ENCODE results near the gene ARHGEF33. TPM values are rescaled to one million over a fixed set of nuclear protein-coding genes. Genes with fewer than 3 reads are reported as not detected.

ARHGEF33 gene
- total RNA-seq, 1 experiment from 2014 or later = 0.04 TPM

DNA sequence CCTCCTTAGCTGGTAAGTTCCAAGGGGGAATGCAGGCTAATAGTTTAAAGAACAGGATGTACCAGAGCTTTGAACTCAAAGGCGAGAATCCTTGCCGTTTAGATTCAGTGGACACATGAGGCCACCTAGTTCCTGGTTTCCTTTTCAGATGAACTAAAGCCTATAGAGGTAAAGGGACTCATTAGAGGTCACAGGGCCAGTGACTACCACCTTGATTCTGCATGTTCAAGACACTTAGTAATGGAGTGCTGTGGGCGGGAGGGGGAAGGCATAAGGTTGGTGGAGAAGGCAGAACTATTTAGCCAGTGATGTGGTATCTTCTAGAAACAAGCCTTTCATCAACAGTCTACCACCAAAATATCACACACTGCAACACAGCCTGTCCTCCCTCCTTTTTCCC, 47.9 kb downstream of the ARHGEF33 start:
- H3K27ac ChIP-seq (ENCODE audit: low read length) = no peak overlapping the region
- H3K9me3 ChIP-seq (ENCODE audit: low read length) = no peaks in the 10 kb centered on the region
- no peak for DNase-seq
- peaks cover 11% of the 10 kb centered on the region; the same call in 1 of the 2 replicates for H3K4me1 ChIP-seq (ENCODE audit: insufficient read depth, low read length)
- no peak overlapping the region for H2AFZ ChIP-seq (ENCODE audit: low read length)
- H3K4me2 ChIP-seq (ENCODE audit: low read length) = no peak overlapping the region
- no peaks in the 10 kb centered on the region for H4K20me1 ChIP-seq (ENCODE audit: low read length)
- TF ChIP-seq, protein P1, sequence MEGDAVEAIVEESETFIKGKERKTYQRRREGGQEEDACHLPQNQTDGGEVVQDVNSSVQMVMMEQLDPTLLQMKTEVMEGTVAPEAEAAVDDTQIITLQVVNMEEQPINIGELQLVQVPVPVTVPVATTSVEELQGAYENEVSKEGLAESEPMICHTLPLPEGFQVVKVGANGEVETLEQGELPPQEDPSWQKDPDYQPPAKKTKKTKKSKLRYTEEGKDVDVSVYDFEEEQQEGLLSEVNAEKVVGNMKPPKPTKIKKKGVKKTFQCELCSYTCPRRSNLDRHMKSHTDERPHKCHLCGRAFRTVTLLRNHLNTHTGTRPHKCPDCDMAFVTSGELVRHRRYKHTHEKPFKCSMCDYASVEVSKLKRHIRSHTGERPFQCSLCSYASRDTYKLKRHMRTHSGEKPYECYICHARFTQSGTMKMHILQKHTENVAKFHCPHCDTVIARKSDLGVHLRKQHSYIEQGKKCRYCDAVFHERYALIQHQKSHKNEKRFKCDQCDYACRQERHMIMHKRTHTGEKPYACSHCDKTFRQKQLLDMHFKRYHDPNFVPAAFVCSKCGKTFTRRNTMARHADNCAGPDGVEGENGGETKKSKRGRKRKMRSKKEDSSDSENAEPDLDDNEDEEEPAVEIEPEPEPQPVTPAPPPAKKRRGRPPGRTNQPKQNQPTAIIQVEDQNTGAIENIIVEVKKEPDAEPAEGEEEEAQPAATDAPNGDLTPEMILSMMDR (conservative IDR thresholded peaks at IDR 0.05; ENCODE audit: low read depth, low read length) = no peak
- no peak for TF ChIP-seq EZH2phosphoT487 (IDR thresholded peaks at IDR 0.05; ENCODE audit: borderline replicate concordance, low read length)
- intact Hi-C loops (cut with micrococcal nuclease) = no loop called here
- POLR2A ChIA-PET (ENCODE audit: unreplicated experiment) = no interaction called here
- H3K4me3 ChIP-seq (ENCODE audit: low read length) = no peak overlapping the region
- no peaks in the 10 kb centered on the region for H3K27me3 ChIP-seq (ENCODE audit: low read length)
- no peak overlapping the region for H3K9ac ChIP-seq (ENCODE audit: low read length)
- no peaks in the 10 kb centered on the region for H3K36me3 ChIP-seq (ENCODE audit: low read depth, low read length)
- no peaks in the 10 kb centered on the region for H3K9me2 ChIP-seq (replicated peaks; ENCODE audit: low read length)
- no peak for ATAC-seq
- no TSS peak for BruUV-seq (replicated peaks)
- no peaks in the 10 kb centered on the region for H3K79me2 ChIP-seq (ENCODE audit: low read length)
- no peaks in the 10 kb centered on the region for H3F3A ChIP-seq (ENCODE audit: low read length, unreplicated experiment)
- CTCF ChIA-PET = no interaction called here

DNA sequence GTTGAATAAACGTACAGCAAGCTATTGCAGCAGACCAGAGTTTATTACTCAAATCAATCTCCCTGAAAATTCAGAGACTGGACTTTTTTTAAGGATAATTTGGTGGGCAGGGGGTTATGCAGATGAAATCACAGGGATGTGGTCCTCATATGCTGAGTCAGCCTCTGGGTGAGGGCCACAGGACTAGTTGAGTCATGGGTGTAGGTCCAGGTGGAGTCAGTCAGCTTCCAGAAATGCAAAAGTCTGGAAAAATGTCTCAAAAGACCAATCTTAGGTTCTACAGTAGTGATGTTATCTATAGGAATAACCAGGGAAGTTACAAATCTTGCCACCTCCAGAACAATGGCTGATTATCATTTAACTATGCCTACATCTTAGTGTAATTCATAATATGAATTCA, 51.1 kb downstream of the ARHGEF33 start:
- Histone ChIP-seq H3F3A (ENCODE audit: low read length, unreplicated experiment) (no peaks in the 10 kb centered on the region), H3K36me3 (ENCODE audit: low read depth, low read length) (no peaks in the 10 kb centered on the region), H3K4me1 (ENCODE audit: insufficient read depth, low read length) (peaks cover 6% of the 10 kb centered on the region; the same call in 1 of the 2 replicates), H2AFZ (ENCODE audit: low read length) (no peak overlapping the region), H3K79me2 (ENCODE audit: low read length) (no peaks in the 10 kb centered on the region), H3K27ac (ENCODE audit: low read length) (no peak overlapping the region), H3K27me3 (ENCODE audit: low read length) (no peaks in the 10 kb centered on the region), H3K9me3 (ENCODE audit: low read length) (no peaks in the 10 kb centered on the region), H3K9ac (ENCODE audit: low read length) (no peak overlapping the region), H3K9me2 (replicated peaks; ENCODE audit: low read length) (no peaks in the 10 kb centered on the region), H4K20me1 (ENCODE audit: low read length) (no peaks in the 10 kb centered on the region), H3K4me3 (ENCODE audit: low read length) (no peak overlapping the region), H3K4me2 (ENCODE audit: low read length) (no peak overlapping the region)
- no TSS peak for BruUV-seq (replicated peaks)
- ChIA-PET CTCF (no interaction called here), POLR2A (ENCODE audit: unreplicated experiment) (no interaction called here)
- intact Hi-C loops (cut with micrococcal nuclease) = no loop called here
- ATAC-seq (no peak), DNase-seq (no peak)
- TF ChIP-seq, protein P1 (conservative IDR thresholded peaks at IDR 0.05; ENCODE audit: low read depth, low read length) = no peak
- TF ChIP-seq EZH2phosphoT487 (IDR thresholded peaks at IDR 0.05; ENCODE audit: borderline replicate concordance, low read length) = no peak
- TF ChIP-seq EZH2 (IDR thresholded peaks at IDR 0.05; ENCODE audit: low read length, unreplicated experiment) = no peak

DNA sequence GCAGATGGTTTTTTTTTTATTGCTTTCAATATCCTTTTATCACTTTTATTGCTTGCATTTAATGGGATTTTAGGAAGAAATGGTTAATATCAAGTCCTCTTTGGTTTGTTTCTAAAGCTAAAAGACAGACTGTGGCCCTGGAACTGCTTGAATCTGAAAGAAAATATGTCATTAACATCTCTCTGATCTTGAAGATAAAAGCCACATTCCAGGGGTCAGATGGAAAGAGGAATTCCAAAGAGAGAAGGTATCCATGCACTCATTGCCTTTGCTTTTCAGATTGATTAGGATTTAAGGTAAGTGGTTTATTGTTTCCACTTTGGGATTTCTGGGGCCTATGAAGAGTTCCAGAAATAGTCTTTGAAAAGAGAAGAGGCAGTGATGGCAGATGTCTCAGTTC, 54.1 kb downstream of the ARHGEF33 start:
- peaks cover 4% of the 10 kb centered on the region for H3F3A ChIP-seq (ENCODE audit: low read length, unreplicated experiment)
- H2AFZ ChIP-seq (ENCODE audit: low read length) = no peak overlapping the region
- intact Hi-C loops (cut with micrococcal nuclease) = no loop called here
- no peaks in the 10 kb centered on the region for H3K79me2 ChIP-seq (ENCODE audit: low read length)
- no peaks in the 10 kb centered on the region for H3K36me3 ChIP-seq (ENCODE audit: low read depth, low read length)
- H3K4me1 ChIP-seq (ENCODE audit: insufficient read depth, low read length) = peaks cover 21% of the 10 kb centered on the region
- no peaks in the 10 kb centered on the region for H3K9me2 ChIP-seq (replicated peaks; ENCODE audit: low read length)
- H3K9me3 ChIP-seq (ENCODE audit: low read length) = no peaks in the 10 kb centered on the region
- TF ChIP-seq EZH2 (IDR thresholded peaks at IDR 0.05; ENCODE audit: low read length, unreplicated experiment) (no peak), EZH2phosphoT487 (IDR thresholded peaks at IDR 0.05; ENCODE audit: borderline replicate concordance, low read length) (no peak)
- TF ChIP-seq, protein P1 (conservative IDR thresholded peaks at IDR 0.05; ENCODE audit: low read depth, low read length) = no peak
- H3K27me3 ChIP-seq (ENCODE audit: low read length) = no peaks in the 10 kb centered on the region
- ChIA-PET CTCF (interaction anchor here (0.6 kb wide), 1 partner anchor 177 kb away, joined by 5 read pairs; the partner anchor contains the start of gene SOS1), POLR2A (ENCODE audit: unreplicated experiment) (no interaction called here)
- no TSS peak for BruUV-seq (replicated peaks)
- DNase-seq = no peak
- no peak overlapping the region for H3K4me3 ChIP-seq (ENCODE audit: low read length)
- no peak overlapping the region for H3K4me2 ChIP-seq (ENCODE audit: low read length)
- no peak overlapping the region for H3K27ac ChIP-seq (ENCODE audit: low read length)
- no peaks in the 10 kb centered on the region for H4K20me1 ChIP-seq (ENCODE audit: low read length)
- H3K9ac ChIP-seq (ENCODE audit: low read length) = no peak overlapping the region
- ATAC-seq = no peak

Measured in PC-3 (cell line).